Central memory CD4-positive, alpha-beta T cell (primary cell): ENCODE results near the gene PEBP1.

Experiments
- DNase-seq: peaks from one replicate; pipeline ENCODE4 v3.0.0; 2022

Gene PEBP1

DNA sequence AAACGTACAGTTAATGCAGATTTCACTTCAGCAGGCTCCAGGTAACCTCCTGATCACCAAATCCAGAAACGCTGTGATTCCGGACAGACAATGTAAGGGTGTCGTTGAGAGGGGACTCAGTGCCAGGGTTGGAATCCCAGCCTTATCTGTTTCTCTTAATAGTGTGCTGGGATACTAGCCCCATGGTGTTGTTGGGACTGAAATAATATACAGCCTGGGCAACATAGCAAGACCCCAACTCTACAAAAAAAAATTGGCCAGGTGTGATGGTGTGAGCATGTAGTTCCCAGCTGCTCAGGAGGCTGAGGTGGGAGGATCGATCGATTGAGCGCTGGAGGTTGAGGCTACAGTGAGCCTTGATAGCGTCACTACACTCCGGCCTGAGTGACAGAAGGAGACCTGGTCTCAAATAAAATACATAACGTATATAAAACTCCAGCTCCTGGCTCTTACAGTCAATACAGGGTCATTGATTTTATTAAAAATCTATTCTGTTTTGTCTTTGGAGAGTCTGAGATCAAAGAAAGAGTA is 1.3 kb downstream of the PEBP1 start:
- no peak for DNase-seq

DNA sequence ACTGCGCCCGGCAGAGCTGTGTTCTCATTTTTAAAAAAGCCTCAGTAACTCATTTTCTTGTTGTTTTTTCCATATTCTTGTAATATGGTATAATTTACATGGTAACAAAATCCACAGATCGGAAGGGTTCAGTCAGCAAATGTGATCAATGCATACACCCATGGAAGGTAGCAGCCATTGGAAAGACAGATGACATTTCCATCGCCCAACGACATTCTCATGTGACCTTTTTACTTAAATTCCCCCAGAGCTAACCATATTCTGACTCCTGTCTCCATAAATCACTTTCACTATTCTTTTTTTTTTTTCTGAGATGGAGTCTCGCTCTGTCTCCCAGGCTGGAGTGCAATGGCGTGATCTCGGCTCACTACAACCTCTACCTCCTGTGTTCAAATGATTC is 4.9 kb downstream of the PEBP1 start:
- no peak for DNase-seq

DNA sequence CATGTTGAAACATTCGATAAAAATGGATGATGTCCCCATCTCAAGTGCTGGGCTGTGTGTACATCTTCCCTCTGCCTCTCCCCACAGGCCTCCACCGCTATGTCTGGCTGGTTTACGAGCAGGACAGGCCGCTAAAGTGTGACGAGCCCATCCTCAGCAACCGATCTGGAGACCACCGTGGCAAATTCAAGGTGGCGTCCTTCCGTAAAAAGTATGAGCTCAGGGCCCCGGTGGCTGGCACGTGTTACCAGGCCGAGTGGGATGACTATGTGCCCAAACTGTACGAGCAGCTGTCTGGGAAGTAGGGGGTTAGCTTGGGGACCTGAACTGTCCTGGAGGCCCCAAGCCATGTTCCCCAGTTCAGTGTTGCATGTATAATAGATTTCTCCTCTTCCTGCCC is 8.6 kb downstream of the PEBP1 start:
- DNase-seq = no peak

DNA sequence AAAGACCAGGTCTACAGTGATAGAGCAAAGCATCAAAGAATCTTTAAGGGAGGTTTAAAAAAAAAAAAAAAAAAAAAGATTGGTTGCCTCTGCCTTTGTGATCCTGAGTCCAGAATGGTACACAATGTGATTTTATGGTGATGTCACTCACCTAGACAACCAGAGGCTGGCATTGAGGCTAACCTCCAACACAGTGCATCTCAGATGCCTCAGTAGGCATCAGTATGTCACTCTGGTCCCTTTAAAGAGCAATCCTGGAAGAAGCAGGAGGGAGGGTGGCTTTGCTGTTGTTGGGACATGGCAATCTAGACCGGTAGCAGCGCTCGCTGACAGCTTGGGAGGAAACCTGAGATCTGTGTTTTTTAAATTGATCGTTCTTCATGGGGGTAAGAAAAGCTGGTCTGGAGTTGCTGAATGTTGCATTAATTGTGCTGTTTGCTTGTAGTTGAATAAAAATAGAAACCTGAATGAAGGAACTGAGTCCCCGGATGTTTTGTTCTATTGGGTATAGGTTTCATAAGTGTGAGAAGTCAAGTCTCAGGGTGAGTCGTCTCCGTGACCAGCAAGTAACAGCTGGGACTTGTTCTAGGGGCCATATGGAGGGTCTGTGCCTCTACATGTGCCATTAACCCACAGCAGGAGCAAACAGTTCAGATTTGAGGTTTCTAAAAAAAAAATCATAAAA is 9.3 kb downstream of the PEBP1 start:
- no peak for DNase-seq

DNA sequence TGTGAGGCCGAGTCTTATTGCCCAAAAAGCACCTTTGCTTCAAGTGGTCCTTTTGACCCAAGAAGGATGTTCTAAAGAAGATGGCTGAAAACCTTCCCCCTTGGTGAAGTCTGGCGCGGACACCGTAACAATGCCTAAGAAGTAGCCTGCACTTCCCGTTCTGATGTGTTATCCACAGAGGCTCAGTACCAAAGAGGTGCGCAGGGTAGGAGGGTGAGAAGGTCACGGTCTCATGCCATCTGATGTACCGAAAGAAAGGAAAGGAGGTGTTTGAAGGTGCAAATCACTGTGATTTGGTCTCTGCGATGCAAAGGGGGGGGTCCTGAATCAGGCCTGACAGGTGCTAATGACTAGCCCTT is 9.9 kb downstream of the PEBP1 start:
- DNase-seq = no peak

DNA sequence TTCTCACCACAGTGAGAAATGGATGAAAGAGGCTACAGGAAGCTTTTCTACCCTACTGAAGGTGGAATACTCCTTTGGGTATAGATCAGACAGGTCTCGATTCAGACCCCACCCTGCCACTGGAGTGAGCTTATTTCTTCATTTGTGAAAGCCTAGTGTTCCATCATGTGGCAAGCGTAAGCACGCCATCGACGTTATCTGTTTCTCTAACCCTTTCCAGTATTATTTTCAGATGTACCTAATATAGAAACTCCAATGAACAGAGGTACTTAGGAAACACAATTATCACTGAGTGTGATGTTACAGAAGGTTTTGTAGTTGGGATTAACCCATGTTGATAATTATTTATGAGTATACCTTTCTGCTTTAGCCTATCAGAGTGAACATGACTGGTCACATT is 12.4 kb downstream of the PEBP1 start:
- DNase-seq = no peak

DNA sequence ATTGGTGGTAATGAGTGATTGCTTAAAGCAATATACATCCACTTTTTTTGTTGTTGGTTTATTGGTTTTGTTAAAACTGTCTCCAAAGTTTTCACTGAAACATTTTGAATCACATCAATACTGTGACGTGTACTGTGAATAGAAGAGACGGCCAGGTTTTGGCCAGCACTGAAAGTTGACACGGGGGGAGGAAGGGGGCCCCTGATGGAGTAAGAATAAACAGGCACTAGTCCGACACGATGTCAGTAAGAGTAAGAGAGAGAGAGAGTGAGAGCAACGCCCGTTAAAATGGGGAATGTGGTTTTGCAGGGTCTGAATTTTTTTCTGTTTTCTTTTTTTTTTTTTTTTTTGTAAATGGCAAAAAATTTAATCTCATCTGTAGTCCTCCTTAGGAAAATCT is 14.7 kb downstream of the PEBP1 start:
- DNase-seq = no peak

DNA sequence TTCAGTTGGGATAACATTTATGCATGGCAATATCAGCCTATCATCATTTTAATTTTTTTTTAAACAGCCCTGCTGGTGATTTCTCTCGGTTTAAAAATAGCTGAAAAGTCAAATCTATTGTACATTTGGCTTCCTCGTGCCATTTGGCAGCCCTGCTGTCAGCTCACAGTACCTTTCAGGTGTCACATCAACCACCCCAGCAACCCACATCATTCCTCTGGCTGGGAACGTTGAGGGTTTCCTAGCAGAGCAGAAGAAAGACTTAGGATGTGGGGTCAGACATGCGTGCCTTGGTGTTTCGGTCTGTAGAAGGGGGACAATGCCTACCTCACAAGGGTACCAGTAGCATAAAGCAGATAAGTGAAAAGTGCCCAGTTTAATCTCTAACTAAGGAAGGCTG is 15.8 kb downstream of the PEBP1 start:
- DNase-seq = no peak

DNA sequence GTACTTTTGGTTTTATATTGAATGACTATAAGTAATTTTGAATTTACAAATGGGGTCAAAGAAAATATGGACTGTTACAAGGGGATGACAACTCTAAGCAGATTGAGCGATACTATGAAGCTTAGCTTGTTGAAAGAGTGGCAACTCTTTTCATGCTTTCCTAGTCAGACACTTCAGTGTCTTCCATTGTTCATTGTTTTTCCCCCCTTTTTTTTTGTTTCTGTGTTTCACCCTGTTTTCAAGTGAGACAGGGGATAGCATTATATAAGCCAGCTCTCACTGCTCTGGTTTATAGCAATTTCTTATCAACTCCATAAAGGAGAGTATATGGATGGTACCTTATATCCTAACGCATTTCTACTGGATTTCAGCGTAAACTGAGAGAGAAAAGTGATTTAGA is 24.6 kb downstream of the PEBP1 start:
- no peak for DNase-seq

DNA sequence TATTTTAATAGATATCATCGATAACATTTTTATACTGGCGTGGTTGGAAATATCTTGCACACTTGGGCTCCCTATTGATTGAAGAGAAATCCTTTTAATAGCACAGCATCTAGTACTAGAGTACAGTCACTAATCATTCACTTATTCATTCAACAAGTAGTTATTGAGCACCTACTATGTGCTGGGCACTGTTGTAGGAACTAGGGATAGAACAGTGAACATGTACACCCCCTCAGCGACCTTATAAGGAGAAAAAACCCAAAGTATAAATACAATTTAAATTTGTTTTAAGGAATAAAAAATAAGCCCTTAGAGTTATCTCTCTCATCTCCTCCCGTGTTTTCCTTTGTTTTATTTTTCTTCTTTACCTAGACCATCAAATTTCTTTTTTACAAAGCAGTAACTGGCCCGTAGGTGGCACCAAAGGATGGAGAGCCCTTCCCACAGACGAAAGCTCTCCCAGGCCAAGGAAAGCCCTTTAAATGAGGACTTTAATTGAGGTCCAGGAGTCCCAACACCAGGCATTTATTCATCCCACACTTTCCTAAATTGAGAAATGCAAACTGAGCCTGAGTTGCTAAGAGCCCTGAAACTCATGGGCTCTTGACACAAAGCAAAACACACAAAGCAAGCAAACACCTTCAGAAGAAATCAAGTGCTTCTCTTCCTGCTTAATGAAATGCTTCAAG is 29.0 kb downstream of the PEBP1 start:
- no peak for DNase-seq

DNA sequence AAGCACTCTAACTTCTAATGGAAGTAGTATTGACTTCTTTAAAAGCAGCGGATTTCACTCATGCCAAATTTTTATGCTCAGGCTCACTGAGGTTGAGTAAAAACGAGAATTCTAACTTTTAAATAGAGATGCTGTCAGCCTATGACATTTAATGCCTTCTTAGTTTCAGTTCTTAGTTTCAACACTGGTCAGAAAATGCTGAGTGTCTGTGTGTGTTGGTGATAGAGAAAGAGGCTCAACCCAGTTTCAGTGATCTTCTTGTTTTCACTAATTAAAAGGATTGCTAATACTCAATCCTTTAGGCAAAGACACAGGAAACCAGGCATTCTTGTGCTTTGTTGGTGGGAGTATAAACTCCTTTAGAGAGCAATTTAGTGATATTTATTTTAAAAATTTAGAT is 31.0 kb downstream of the PEBP1 start:
- no peak for DNase-seq

DNA sequence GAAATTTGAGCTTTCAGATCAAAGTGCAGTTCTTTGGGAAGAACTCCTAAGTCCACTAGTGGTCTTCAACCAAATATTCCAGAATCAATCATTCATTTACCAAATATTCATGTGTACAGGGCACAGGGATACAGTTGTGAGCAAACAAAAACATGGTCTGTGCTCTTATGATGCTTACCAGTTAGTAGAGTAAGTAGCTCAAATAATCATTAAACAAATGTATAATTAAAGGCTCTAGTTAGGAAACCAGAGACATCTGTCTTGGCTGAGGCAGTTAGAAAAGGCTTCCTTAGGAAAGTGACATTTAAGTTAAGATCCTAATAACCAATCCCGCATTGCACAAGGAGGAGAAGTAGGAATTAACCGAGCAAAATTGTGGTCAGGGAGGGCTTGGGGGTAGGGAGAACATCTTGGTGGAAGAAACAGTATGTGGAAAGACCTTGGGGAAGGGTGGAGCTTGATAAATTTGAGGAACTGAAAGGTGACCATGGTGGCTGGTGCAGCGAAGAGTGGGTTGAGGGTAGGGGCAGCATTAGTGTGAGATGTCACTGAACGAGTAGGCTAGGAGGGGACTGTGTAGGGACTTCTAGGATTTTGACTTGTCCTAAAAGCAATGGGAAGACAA is 40.0 kb downstream of the PEBP1 start:
- DNase-seq = no peak

DNA sequence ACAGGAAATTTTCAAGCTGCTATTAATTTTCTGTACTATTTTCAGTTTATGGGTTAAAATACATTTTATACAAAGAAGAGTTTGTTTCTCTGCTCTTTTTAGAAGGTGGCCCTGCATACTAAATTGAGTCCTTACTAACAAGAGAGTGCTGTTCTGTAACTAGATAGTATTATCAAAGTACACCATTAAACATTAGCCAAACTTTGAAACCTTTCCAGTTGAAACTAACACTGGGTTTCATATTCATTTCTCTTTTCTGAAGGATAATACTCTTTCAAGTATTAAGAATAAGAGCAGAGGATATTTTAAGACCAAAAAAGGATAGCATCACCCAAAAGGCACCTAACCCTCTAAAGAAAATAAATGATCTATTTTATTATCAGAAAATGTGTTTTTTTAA is 47.2 kb downstream of the PEBP1 start:
- DNase-seq = no peak

DNA sequence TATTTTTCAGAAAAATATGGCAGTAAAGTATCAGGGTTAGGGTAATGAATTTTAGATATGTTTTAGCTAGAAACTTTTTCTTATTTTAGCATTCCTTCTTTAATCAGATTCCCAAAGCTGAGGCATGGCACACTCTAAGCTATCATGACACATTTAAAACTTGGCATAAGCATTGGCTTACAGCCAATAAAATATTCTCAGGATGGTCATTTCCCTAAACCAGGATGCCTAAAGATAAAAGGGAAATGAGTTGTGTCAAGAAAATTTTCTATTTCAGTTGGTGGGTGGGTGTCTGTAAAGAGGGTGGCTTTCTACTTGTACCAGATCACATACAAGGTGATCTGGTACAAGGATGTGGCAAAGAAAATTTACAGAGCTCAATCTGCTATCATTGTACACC is 47.8 kb downstream of the PEBP1 start:
- DNase-seq = no peak

DNA sequence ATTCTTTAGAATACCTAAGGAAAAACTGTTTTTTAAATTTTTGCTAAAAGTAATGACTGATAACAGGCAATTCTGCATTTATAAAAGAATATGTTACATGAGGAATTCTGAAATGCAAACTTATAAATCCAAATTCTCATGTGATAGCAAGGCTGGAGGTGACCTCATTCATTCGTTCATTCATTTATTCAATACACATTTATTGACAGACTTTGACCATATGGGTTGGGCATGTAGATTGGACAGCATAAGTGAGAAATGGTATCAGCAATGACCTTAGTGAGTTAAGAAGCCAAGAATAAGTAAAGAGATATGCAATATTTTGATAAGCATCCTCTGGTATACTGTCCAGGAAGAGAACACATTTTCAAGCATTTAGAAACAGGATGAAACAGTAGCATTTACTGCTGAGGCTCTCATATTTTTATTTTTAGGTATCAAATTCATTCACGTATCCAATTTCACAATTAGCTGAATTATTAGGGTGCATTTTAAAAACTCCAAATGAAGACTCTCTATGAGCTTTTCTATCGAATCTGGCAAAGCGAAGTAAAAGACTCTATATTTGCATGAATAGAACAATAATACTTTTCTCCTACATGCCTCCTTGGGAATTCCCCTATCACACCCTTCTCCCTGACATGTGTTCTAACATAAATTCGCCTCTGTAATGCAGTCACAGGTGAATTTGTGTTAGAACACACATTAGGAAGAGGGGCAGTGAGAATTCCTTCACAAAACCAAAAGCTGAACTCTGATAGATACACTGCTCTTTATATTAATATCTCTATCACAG is 49.9 kb downstream of the PEBP1 start:
- no peak for DNase-seq

DNA sequence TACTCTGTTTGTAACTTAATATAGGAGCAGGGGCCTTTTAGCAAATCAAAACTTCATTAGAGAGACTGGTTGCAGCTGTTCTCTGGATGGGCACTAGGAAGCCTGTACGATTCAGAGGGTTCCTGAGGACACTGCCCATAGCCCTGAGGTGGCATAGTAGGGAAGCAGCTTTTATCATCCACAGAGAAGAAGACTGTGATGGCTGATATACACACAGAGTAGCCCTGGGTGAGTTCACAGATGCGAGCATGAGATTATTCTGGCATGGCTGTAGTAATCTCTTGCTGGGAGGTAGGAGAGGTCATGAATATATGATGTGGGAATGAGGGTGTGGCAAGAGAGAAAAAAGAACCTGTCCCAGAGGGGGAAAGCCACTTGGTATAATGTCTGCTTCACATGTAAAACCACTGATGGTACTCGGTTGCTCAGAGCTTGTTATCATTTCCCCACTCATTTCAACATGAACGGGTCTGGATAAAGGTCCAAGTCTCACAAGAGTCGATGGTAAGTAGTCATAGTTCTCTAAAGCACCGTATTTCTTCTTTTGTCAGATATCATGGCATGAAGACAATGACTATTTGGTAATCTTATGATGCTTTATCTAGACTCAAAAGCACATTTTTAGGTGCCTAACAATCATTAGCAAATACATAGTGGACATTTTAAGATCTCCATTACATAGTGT is 52.0 kb downstream of the PEBP1 start:
- no peak for DNase-seq

DNA sequence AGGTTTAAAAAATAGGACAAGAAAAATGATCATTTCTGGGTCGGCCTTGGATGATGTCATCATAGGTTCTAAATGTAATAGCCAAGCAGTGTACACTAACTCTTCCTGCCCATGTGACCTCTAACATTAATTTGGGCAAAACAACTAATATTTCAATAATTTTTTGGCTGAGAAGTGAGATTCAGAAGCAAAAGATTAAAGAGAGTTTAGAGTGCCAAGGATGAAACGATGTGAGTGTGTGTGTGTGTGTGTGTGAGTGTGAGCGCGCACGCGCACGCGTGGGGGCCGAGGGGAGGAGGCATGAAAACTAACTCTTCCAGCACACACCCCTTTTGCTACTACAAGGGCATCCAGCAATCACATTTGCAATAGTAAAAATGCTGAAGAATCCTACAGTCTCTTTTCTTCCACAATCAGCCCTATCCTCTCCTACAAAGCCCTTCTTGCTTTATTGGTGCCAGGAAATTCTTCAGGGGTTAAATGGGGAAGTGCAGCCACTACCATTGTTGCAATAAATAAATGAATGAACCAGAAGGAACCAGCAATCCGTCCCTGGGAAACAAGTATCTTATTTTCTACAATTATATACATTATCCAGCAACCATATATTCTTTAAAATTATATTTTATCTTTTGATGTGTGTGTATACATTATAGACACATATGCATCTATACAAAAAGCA is 52.9 kb downstream of the PEBP1 start:
- DNase-seq = no peak

DNA sequence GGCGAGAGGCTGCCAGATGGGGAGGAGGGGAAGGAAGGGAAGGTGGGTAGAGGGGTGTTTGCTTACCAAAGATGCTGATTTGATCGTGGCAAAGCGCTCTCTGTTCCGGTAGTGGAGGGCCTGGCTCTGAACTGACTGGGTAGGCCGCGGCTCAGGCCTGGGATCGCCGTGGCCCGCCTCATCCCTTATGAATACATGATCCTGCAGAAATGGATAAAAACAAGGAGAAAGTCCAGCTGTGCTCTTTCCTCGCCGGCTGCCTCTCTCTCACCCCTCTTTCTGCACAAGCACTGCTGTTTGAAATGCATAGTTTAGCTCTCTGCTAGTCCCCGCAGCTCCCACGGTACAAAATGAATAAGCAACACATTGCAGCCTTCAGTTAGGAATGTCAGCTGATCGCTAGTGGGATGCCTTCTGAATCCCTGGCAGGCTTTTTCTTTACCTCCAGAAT is 53.8 kb downstream of the PEBP1 start:
- DNase-seq = no peak

DNA sequence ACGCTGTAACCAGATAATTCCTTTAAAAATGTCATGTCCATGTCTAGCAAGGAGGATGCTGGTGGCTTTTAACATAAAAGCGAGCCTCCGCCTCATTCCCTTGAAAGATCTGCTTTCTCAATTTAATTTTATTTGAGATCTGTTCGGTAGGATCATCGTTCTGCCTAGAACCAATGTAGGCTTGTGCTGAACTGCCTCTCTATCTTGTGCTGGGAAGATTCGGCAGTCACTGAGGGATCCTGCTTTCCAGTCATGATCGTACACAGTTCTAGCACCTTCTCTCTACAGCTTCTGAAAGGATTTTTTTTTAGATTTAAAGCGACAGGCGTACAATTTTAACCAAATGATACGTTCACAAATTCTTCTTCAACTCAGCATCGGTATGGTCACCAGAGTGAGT is 54.3 kb downstream of the PEBP1 start:
- DNase-seq = no peak

DNA sequence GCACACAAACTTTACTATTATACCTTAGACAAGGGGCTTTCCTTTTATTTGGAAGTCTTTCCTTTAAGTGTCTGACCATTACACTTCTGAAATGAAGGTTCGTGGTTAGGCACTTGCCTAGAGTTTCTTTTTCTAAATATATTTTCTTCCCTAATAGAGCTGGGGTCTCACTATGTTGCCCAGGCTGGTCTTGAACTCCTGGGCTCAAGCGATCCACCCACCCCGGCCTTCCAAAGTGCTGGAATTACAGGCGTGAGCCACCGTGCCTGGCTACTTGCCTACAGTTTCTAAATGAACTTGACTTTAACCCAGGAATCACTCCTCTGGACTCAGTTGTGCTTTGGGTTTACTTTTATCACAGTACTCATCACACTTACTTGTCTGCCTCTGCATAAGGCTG is 57.6 kb downstream of the PEBP1 start:
- no peak for DNase-seq

DNA sequence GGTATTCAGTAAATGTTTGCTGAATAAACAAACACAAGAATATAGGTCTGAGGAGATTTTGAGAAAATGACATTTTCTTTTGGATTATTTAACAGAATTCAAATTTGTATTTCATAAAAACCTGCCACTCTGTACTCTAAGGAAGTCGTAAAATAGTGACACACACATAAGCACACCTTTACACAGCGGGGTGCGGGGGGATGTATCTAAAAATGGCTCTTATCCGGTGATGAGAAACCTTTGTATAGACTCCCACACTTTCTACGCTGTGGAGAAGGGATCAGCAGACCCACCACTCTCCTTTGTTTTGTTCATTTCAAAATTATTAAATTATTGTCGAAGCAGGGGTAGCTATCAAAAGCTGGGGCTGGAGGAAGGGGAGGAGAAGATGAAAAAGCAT is 58.0 kb downstream of the PEBP1 start:
- no peak for DNase-seq
